Skeletal muscle satellite cell (primary cell): ENCODE results near the gene ZBTB20.

Experiments used
- H3K27me3 ChIP-seq: 2 replicates; pipeline ENCODE4 v1.7.0; 2013; ENCODE audit warnings: low read length; ENCODE audit not compliant: control insufficient read depth, insufficient read depth
- H3K36me3 ChIP-seq: 2 replicates; pipeline ENCODE4 v1.7.0; 2013; ENCODE audit warnings: mild to moderate bottlenecking, control low read depth, low read length; ENCODE audit not compliant: insufficient read depth
- H3K4me1 ChIP-seq: 2 replicates; pipeline ENCODE4 v1.7.0; 2013; ENCODE audit warnings: low read length; ENCODE audit not compliant: control insufficient read depth, insufficient read depth
- H3K4me2 ChIP-seq: 2 replicates; pipeline ENCODE4 v1.7.0; 2013; ENCODE audit warnings: mild to moderate bottlenecking, low read length
- H3K4me3 ChIP-seq: 2 replicates; pipeline ENCODE4 v1.7.0; 2013; ENCODE audit warnings: low read length
- H3K9ac ChIP-seq: 2 replicates; pipeline ENCODE4 v1.7.0; 2013; ENCODE audit warnings: mild to moderate bottlenecking, low read depth, low read length, moderate library complexity
- H3K9me3 ChIP-seq: replicated peaks from 2 replicates; pipeline ENCODE4 v1.7.0; 2013; ENCODE audit warnings: mild to moderate bottlenecking, control low read depth, low read length

Gene ZBTB20

DNA sequence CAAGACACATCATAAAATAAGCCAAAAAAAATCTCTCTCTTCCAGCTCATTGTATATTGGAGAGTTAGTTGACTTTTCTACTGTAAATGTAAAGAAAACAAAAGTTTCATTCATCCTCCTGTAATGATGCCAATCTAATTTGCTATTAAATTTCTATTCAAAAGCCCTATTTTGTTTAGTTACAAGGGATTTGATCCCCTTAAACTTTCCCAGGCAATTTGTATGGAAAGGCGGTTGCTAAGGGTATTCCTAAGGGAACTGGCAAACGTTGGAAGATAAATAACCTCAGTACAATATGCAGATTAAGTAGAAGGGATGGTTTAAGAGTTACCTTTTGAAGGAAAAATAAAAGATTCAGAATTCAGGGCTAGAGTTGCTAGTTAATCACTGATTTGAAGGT, 500.6 kb downstream of the ZBTB20 start:
- Histone ChIP-seq H3K27me3 (no peaks in the 10 kb centered on the region), H3K4me3 (no peak overlapping the region), H3K9me3 (no peaks in the 10 kb centered on the region), H3K4me2 (no peak overlapping the region), H3K4me1 (peaks cover 48% of the 10 kb centered on the region), H3K36me3 (no peaks in the 10 kb centered on the region), H3K9ac (no peak overlapping the region)

- H3K9ac ChIP-seq = no peak overlapping the region
- no peak overlapping the region for H3K4me2 ChIP-seq
- H3K27me3 ChIP-seq = no peaks in the 10 kb centered on the region
- peaks cover 39% of the 10 kb centered on the region for H3K4me1 ChIP-seq
- H3K36me3 ChIP-seq = no peaks in the 10 kb centered on the region
- H3K9me3 ChIP-seq = no peaks in the 10 kb centered on the region
- no peak overlapping the region for H3K4me3 ChIP-seq
Observed at GRCh38 chr3:114645392-114645791, 501.7 kb downstream of the ZBTB20 start.

DNA sequence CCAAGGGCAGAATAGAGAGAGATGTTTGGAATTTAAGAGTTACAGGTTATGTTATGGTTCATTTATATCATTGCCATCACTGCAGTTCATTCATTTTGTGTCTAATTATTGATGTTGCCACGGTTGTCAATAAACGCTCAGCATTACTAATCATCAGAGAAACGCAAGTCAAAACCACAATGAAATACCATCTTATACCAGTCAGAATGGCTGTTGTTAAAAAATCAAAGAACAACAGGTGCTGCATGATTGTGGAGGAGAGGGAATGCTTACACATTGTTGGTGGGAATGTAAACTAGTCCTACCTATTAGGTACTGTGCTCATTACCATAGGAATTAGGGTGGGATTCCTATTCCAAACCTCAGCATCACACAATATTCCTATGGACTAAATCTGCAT, 502.7 kb downstream of the ZBTB20 start:
- Histone ChIP-seq H3K4me3 (no peak overlapping the region), H3K9me3 (no peaks in the 10 kb centered on the region), H3K4me2 (no peak overlapping the region), H3K4me1 (peaks cover 29% of the 10 kb centered on the region), H3K9ac (no peak overlapping the region), H3K27me3 (no peaks in the 10 kb centered on the region), H3K36me3 (no peaks in the 10 kb centered on the region)

- no peak overlapping the region for H3K9ac ChIP-seq
- no peaks in the 10 kb centered on the region for H3K27me3 ChIP-seq
- H3K4me1 ChIP-seq = peaks cover 20% of the 10 kb centered on the region
- no peaks in the 10 kb centered on the region for H3K36me3 ChIP-seq
- H3K9me3 ChIP-seq = no peaks in the 10 kb centered on the region
- no peak overlapping the region for H3K4me3 ChIP-seq
- no peak overlapping the region for H3K4me2 ChIP-seq
Observed at GRCh38 chr3:114642951-114643741, 503.9 kb downstream of the ZBTB20 start.

- H3K9me3 ChIP-seq = no peaks in the 10 kb centered on the region
- H3K36me3 ChIP-seq = no peaks in the 10 kb centered on the region
- no peaks in the 10 kb centered on the region for H3K27me3 ChIP-seq
- H3K4me1 ChIP-seq = peaks cover 10% of the 10 kb centered on the region
- H3K4me2 ChIP-seq = no peak overlapping the region
- no peak overlapping the region for H3K9ac ChIP-seq
- no peak overlapping the region for H3K4me3 ChIP-seq
Observed at GRCh38 chr3:114640126-114640525, 507.0 kb downstream of the ZBTB20 start.

GRCh38 chr3:114639171-114639570, 507.9 kb downstream of the ZBTB20 start:
- no peak overlapping the region for H3K4me3 ChIP-seq
- peaks cover 2% of the 10 kb centered on the region for H3K4me1 ChIP-seq
- H3K9me3 ChIP-seq = no peaks in the 10 kb centered on the region
- no peak overlapping the region for H3K4me2 ChIP-seq
- H3K27me3 ChIP-seq = no peaks in the 10 kb centered on the region
- H3K36me3 ChIP-seq = no peaks in the 10 kb centered on the region
- H3K9ac ChIP-seq = no peak overlapping the region

DNA sequence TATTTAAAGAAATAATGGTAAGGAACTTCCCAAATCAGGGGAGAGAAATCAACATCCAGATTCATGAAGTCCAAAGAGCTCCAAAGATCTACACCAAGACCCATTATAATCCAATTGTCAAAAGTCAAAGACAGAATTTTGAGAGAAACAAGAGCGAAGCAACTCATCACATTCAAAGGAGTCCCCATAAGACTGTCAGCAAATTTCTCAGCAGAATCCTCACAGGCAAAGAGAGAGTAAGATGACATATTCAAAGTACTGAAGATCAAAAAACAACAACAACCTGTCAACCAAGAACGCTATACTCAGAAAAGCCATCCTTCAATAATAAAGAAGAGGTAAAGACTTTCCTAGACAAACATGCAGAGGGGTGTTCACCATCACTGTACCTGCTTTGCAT, 511.2 kb downstream of the ZBTB20 start:
- Histone ChIP-seq H3K4me2 (no peak overlapping the region), H3K36me3 (no peaks in the 10 kb centered on the region), H3K27me3 (no peaks in the 10 kb centered on the region), H3K9ac (no peak overlapping the region), H3K9me3 (no peaks in the 10 kb centered on the region), H3K4me1 (no peaks in the 10 kb centered on the region), H3K4me3 (no peak overlapping the region)

DNA sequence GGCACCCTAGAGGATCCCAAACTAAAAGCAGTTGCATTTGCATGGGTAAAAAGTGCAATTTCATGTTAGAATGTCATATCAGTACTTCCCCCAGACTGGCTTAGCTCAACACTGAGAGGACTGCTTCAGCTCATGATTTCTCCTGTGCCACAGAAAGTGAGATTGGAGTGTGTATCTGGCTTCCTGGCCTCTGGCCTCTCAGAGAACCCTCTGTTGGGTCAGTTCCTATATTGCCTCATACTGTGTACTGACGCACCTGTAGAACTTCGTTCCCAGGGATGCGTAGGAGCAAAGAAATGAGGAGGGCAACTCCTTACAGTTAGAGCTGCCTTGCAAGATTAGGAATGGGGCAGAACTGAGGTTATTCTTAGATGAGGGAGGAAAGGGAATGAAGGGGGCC, 512.5 kb downstream of the ZBTB20 start:
- Histone ChIP-seq H3K4me2 (no peak overlapping the region), H3K9me3 (no peaks in the 10 kb centered on the region), H3K4me1 (no peaks in the 10 kb centered on the region), H3K36me3 (no peaks in the 10 kb centered on the region), H3K27me3 (no peaks in the 10 kb centered on the region), H3K4me3 (no peak overlapping the region), H3K9ac (no peak overlapping the region)

- H3K36me3 ChIP-seq = no peaks in the 10 kb centered on the region
- no peaks in the 10 kb centered on the region for H3K27me3 ChIP-seq
- no peak overlapping the region for H3K4me3 ChIP-seq
- H3K9ac ChIP-seq = no peak overlapping the region
- H3K9me3 ChIP-seq = no peaks in the 10 kb centered on the region
- H3K4me1 ChIP-seq = peaks cover 6% of the 10 kb centered on the region
- no peak overlapping the region for H3K4me2 ChIP-seq
Observed at GRCh38 chr3:114632757-114633424, 514.2 kb downstream of the ZBTB20 start.

GRCh38 chr3:114627770-114628169, 519.3 kb downstream of the ZBTB20 start:
- no peaks in the 10 kb centered on the region for H3K9me3 ChIP-seq
- H3K4me2 ChIP-seq = no peak overlapping the region
- H3K27me3 ChIP-seq = no peaks in the 10 kb centered on the region
- no peak overlapping the region for H3K4me3 ChIP-seq
- H3K36me3 ChIP-seq = no peaks in the 10 kb centered on the region
- H3K9ac ChIP-seq = no peak overlapping the region
- peaks cover 42% of the 10 kb centered on the region for H3K4me1 ChIP-seq

DNA sequence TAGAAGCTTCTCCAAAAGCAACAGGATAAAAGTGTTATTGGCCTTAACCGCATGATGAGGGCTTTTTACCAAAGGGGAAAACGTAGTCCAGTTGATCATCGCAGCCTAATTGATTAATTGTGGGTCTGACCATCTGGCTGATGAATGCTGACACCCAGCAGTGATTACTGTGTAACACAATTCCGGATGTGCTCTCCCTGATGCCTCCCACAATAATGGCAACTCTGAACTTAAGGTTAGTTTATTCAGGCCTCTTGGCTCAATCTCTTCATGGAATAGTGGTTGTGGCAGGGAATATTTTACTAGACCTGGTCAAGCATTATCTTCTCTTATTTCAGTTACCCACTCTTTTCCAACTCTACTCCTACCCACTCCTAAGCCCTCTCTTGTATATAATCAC, 520.3 kb downstream of the ZBTB20 start:
- Histone ChIP-seq H3K4me1 (peaks cover 48% of the 10 kb centered on the region), H3K9me3 (no peaks in the 10 kb centered on the region), H3K9ac (no peak overlapping the region), H3K4me3 (no peak overlapping the region), H3K4me2 (no peak overlapping the region), H3K36me3 (no peaks in the 10 kb centered on the region), H3K27me3 (no peaks in the 10 kb centered on the region)
